UCSD-AML1 (cell line): ENCODE results near the gene DOCK1.

Source experiments
- DNase-seq: peaks from one replicate; lab custom pipeline; 2025; ENCODE audit not compliant: unreplicated experiment; lab: John Stamatoyannopoulos, UW

DOCK1 gene

DNA sequence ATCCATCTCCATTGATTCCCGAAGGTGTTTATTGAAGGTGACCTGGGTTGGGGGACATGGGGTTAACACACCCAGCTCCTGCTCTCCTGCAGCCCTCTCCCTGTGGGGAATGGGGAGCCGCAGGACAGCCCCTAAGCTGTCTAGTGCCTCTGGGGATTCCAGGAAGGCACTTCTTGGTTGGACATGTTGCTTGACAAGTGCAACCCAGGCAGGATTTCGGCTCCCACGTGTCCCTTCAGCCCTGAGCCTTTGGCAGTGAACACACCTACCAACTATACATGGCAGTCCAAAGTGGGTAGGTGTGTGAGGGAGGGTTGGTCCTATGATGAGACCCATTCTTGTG is 43.9 kb downstream of the DOCK1 start:
- DNase-seq = no peak

DNA sequence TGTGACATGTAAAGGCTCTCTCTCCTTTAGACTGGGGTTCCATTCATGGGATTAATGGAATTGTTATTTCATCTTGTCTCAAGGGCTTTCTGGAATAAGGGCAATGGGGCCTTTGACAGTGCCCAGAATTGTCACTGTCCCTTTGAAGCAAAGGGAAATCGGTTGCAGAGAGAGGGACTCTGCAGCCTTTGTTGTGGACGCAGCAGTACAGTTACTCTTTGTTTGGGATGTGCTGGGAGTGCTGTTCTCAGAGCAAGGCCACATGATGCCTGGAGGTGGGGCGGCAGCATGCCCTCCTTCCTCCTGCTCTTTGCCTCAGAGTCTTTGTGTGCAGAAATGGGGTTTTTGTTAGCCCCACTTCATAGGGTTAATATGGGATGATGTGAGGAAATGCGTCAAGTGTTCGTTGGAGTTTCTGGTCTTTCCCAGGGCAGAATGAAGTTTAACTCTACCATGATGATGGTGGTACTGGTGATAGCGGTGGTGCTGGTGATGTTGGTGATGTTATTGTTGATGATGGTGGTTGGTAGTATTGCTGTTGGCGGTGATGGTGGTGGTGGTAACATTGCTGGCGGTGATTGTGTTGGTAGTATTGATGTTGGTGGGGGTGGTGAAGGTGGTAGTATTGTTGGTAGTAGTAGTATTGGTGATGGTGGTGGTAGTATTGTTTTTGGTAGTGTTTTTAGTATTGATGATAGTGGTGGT is 45.3 kb downstream of the DOCK1 start:
- DNase-seq = no peak

DNA sequence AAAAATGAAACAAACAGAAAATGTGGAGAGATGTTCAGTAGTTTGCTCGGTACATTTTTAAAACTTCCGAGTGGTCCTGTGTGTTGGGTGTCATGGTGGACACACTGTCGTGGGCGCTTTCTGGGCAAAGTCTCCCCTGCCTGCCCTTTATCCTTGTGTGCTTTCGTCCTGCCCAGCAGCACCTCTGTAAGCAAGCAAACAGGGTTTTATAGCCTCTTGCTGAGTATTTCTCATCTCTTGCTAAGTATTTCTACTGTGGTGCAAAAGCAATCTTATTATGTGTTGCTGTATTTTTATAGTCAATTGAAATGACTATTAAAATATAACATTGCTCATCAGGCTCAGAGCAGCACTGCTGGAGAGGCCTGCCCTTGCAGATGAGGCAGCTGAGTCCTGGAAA is 48.7 kb downstream of the DOCK1 start:
- DNase-seq = no peak

DNA sequence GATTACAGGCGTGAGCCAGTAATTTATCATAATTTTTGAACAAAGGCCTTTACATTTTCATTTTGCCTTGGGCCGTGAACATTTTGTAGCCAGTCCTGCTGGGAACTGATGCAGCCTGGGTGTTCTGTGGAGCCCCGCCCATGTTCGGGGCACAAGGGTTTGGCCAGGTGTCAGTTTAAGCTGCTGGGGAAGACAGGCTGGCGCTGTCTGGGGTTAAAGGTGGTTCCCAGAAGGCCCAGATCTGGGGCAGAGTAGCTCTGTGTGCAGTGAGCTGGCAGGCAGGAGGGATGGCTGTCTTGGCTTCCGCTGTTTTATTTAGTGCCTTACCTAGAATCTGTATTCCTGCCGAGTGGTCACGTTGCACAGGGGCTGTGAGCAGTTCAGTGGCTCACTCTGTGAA is 50.2 kb downstream of the DOCK1 start:
- DNase-seq = no peak

DNA sequence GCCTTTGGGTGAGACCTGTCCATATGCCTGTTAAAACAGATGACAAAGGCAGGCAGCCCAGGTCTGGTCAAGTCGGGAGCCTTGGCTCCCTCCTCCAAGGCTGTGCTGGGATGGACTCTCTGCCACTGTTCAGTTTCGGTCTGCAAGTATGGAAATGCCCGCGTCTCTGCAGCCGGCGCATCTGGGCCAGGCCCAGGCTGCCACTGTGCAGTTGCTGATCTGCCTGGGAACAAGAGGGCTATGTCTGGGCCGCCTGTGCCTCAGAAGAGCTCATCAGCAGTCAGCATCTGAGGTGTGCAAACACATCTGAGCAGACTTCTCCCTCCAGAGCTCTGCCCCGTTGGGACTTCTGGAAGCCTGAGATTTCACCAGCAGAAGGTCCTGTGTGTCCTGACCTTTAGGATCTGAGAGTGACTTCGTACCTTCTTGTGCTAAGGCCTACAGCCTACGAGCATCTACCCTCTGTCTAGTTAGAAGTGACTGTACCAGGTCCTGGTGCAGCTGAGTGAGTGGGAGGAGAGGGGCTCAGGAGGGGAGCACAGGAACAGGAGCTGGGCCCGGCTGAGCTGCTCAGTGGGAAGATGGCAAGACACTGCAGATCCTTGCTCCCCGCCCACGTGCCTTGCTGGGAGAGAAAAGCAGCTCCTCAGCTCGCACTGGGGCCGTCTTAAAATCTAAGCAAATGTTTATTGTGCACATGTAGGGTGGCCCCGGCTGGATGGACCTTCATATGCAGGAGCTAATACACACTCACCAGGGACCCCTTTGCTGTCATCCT is 50.9 kb downstream of the DOCK1 start:
- DNase-seq = no peak

DNA sequence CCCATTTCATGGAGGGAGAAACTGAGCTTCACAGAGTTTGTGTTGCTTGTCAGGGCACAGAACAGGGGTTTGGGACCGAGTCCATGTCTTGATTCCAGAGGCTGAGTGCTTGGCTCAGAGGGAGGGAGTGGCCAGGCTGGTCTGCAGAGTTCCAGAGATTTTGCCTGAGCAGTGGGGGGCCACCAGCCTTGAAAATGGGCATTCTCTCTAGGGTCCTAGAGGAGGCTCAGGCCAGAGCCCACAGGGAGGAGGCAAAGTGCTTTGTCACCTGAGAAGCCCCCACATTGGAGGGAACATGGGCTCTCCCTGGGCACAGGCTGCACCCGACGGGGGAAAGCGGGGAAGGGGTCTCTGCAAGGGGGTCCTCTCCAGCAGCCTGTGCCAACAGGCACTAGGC is 51.5 kb downstream of the DOCK1 start:
- DNase-seq = no peak

DNA sequence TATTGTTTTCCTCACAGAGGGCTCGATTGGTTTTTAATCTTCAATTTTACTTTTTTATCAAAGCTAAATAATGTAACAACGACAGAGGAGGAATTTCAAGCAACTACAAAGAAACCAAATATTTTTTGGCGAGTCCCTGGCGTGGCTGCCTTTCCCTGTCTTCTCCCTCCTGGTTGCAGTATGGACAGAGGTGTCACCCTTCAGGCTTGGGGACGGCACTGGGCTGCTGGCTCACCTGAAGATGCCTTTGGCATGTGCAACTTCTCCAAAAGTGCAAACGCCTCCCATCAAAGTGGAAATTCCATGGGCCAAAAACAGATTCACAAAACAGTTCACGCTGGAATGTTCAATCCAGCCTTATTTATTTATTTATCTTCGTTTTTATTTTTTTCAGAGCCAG is 51.9 kb downstream of the DOCK1 start:
- no peak for DNase-seq

DNA sequence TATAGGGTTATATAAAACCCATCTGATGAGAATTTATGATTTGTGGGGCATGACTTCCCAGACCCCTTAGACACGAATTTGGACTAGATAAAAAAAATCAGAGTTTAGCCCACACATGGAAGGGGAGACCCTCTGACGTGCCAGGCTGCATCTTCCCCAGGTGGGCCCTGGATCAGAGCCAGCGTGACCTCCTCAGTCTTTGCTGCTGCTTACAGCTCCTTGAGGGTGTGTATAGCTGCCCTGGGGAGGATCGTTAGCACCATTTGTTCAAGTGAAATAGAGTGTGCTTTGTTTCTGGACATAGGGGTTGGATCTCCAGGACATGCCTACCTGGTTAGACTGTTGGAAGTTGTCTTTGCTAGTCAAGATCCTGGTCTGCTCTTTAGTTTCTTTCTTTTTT is 54.2 kb downstream of the DOCK1 start:
- no peak for DNase-seq

DNA sequence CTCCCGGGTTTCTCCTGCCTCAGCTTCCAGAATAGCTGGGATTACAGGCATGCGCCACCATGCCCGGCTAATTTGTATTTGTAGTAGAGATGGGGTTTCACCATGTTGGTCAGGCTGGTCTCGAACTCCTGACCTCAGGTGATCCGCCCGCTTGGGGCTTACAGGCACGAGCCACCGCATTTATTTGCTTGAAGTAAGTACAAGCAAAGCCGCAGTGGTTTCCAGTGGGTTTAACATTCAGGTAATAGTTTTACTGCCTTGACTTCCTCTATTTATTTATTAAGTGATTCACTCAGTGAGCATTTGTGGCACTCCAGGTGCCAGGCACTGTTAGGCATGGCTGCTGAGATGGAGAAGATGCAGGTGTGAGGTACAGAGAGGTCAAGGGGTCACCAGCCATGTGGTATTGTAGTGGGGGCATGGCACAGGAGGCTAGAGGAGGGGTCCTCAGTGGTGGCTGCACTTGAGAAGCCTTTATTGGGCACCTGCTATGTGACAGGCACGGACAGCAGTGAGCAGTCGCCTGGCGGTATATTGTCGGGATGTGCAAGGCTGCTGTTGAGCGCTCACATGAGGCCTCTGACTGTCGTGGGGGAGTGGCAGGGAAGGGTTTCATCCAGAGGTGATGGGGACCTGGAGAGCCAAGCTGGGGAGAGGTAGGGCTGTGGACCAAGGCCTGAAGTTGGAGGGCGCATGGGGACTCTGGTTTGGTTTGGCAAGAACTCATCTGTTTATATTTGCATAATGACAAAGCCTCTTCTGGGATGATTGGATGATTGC is 54.9 kb downstream of the DOCK1 start:
- no peak for DNase-seq

DNA sequence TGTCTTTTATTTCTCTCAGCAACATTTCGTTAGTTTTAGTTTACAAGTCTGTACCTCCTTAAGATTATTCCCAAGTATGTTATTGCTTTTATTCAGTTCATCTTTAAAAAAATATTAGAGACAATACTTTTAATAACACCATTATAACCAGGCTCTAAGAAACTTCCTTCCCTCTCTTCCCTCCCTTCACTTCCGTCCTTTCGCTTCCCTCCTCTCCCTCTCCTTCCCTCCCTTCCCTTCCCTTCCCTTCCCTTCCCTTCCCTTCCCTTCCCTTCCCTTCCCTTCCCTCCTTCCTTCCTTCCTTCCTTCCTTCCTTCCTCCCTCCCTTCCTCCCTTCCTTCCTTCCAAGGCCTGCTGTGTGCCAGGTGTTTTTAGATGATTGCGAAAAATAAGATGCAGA is 58.1 kb downstream of the DOCK1 start:
- DNase-seq = no peak

DNA sequence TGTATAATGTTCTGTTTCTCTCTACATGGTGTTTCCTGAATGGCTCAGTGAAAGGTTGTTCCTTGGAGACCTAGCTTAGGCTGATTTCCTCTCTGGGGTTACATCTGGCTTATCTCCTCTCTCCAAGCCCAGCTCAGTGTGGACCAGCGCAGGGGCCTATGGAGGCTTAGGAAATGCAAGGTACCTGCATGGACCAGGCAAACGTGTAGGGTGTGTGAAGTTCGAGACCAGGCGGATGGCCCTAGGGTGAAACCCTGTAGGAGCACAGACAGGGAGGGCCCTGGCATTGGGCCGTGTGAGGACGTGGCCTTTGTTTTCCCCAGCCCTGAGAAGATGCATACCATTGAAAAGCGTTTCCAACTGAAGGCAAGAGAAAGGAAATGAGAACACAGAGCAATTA is 59.0 kb downstream of the DOCK1 start:
- peak; percentile 27 for DNase-seq

DNA sequence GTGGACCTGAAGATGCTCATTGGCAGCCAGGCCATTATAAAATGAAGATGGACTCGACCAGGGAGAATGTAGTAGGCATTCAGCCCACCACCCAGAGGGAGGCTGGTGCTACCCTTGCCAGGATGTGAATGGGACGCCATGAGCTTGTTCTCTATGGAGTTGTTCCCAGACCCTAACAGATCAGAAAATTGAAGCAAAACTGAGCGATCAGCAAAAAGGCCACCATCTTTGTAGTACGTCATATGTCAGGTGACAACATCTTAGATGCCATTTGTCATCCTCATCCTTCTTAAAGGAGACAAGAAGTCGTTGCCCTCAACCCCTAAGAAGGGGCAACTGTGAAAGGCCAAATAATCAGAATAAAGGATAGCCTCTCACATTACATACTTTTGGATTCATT is 61.7 kb downstream of the DOCK1 start:
- DNase-seq = no peak

DNA sequence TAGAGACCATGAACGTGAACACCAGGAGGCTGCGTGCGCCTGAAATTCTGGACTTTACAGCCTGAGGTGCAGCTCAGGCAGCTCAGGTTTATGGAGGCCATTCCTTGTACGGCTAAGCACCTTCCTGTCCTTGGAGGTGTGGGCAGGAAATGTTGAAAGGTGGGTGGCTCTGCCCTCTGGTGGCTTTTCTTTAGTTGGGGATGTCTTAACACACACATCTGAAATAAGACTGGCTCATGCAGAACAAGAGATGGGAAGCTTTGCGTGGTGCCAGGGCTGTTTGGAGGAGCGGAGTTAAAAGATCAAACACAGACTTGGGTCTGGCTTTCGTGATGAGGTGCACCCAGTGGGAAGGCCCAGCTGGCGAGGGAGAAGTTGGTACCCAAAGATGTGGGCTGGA is 64.1 kb downstream of the DOCK1 start:
- DNase-seq = no peak

DNA sequence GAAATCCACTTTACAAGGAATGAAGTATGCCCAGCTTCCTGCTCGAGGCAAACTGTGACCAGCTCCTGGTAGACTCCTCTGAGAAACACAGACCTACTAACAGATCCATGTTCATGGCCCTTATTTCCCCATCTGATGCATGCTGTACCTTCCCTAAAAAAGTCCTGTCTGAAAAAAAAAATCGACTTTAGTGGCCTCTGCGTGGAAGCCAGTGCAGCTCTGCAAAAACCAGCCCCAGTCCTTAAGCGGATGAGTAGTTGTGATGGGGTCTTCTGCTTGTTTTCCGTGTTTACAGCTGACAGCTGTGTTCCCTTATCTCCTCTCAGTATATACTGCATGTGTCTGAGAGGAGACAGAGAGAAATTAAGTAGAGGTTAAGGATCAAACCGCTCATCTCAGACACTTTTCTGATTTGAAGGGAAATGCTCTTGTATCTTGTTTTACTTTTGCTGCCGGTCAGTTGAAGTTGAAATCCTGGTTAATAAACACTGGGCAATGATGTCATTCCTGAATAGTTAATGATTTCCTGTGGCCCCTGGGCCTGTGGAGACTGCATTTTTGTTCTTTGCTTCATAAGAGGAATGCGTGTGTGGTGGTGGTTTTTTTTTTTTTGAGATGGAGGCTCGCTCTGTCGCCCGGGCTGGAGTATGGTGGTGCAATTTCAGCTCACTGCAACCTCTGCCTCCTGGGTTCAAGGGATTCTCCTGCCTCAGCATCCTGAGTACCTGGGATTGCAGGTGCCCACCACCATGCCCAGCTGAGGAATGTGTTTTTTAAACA is 67.6 kb downstream of the DOCK1 start:
- no peak for DNase-seq

DNA sequence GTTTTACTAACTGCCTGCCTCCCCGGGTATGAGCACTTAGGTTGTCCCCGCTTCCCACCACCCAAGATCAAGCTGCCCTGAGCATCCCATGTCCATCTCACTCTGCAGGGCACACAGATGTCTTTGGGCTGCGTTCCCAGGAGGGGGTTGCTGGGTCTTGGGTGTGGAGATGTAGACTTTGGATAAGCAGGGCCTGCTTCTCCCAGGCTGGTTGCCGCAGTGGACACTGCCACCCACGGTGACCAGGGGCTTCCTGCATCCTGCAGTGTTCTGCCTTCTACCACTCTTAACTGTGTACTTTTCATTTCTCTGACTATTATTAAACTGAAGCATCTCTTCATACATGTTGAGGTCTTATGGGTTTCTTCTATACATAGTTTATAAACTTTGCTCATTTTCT is 70.0 kb downstream of the DOCK1 start:
- DNase-seq = no peak

DNA sequence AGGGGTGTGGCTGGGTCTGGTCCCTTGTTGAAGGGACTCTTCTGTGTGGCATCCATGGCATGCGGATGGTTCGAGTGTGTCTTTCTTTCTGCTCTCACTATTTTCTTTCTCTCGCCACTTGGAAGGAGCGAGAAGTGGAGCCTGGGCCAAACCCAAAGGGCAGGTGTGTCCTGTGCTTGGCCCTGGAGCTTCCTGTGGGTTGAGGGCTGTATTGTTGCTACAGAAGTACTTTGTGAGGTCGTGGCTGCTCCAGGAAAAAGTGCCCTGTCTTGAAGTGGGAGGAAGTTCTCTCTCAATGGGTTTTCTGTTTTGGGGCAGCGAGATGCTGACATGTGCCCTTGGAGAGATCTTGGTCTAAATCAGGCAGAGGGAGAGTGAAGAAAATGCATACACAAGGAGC is 72.0 kb downstream of the DOCK1 start:
- peak; percentile 46 for DNase-seq

DNA sequence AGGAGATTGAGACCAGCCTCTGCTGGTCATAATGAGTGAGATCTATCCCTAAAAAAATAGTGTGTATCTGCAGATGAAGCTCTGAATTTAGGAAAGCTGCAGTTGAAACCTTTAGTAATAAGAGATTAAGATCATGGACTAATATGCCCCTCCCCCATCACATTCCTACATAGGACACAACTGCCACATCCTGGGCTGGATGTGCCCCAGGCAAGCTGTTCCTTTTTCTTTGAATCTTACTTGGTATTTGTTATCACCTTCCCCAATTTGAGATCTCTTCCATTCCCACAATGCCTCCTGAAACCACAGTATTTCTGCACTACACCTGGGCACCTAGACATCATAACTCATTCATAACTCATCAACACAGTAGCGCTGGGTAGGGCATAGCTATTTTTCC is 74.1 kb downstream of the DOCK1 start:
- DNase-seq = no peak

DNA sequence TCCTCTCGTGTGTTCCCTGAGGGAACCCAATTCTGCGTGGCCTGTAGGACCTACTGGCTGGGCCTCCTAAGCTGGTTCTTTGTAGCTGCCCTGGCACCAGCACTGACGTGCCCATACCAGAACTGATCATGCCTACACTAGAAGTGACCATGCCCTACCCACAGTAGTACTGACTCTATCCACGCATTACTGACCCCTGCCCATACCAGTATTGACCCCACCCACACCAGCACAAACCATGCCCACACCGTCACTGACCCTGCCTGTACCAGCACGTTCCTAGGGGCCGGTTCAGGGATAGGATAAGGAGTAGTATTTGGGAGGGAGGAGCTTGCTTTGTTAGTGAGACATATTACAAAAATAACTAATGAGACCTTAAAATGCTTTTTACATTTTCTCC is 88.0 kb downstream of the DOCK1 start:
- DNase-seq = no peak

DNA sequence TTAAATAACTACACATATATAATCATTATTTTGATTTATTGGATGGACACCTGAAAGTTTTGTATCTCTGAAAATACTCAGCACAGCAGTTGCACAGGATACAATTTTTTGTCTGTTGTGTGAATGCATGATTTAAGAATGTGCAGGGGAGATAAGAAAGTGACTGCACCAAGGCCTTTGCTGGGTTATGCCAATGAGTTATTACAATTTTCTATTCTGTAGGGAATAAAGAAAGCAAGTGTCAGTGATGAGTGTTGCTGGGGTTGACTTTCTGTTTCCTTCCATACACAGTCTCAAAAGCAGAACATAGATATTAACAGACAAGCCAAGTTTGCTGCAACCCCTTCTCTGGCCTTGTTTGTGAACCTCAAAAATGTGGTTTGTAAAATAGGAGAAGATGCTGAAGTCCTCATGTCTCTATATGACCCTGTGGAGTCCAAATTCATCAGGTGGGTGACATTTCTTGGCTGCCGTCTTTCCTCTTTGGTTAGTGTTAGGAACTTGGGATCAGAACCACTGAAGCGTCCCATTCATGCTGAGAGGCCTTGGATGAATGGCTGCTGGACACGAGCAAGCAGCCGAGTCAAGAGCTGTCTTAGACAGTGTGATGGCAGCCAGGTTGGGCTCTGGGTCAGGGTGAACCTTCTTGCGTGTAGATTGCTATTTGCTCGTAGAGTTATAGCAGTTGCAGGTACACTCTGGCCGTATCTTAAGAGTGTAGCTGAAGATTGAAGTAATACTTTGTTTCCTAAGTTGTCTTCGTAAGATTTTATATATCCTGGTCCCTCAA is 92.8 kb downstream of the DOCK1 start:
- DNase-seq = no peak

DNA sequence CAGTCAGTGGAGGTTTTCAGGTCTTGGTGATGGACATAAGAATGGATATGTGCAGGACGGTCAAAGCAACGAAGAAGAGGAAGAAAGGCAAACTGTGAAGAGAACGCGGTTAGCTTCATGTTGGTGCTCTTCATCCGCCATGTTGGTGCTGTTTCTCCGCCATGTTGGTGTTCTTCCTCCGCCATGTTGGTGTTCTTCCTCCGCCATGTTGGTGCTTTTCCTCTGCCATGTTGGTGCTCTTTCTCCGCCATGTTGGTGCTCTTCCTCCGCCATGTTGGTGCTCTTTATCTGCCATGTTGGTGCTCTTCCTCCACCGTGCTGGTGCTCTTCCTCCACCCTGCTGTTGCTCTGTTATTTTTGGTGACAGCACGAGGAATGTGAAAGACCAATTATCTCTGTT is 95.4 kb downstream of the DOCK1 start:
- no peak for DNase-seq
